ENCODE data around the gene CTCF.

CTCF gene

DNA sequence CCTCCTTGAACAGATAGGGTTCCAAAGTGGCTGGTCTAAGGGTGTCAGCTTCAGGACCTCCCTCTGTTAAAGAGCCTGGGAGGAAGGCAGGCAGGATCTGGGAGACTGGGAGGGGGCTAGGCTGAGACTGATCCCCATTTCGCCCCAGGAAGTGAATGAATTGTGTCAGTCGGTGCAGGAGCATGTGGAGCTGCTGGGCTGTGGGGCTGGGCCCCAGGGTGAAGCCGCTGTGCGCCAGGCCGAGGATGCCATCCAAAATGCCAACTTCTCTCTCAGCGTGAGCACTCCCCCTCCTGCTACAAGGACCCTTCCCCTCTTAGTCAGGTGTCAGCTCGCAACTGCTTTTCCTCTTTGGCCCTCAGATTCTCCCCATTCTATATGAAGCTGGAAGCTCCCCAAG, 88.7 kb downstream of the CTCF start:
- no peak for DNase-seq (ENCODE audit: low read depth in 2 of 2, low spot score in 1 of 2)

GRCh38 chr16:67651847-67652246, 89.5 kb downstream of the CTCF start:
- DNase-seq (ENCODE audit: low read depth in 2 of 2, low spot score in 1 of 2) = no peak

DNA sequence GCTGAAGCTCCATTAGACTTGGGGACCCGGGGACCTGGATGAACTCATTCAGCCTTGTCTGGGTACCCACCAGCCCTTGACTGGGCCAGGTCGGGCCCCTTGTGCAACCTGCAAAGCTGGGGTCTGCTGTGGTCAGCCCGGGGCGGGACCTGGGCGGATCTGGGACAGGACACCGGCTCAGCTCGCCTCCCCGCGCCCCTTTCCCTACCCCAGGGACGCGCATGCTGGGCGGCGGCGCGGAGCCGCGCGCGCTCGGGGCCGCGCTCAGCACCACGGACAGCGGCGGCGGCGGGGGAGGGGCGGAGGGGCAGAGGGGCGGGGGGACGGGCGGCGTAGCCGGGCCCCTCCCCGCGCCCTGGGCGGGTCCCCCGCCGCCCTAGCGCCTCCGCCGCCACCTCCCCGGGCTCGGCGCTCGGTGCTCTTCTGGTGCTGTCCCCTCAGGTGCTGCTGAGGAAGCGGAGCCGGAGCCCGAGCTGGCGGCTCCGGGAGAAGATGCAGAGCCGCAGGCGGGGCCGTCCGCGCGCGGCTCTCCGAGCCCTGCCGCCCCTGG, 90.3 kb downstream of the CTCF start:
- DNase-seq (ENCODE audit: low read depth in 2 of 2, low spot score in 1 of 2) = no peak

DNA sequence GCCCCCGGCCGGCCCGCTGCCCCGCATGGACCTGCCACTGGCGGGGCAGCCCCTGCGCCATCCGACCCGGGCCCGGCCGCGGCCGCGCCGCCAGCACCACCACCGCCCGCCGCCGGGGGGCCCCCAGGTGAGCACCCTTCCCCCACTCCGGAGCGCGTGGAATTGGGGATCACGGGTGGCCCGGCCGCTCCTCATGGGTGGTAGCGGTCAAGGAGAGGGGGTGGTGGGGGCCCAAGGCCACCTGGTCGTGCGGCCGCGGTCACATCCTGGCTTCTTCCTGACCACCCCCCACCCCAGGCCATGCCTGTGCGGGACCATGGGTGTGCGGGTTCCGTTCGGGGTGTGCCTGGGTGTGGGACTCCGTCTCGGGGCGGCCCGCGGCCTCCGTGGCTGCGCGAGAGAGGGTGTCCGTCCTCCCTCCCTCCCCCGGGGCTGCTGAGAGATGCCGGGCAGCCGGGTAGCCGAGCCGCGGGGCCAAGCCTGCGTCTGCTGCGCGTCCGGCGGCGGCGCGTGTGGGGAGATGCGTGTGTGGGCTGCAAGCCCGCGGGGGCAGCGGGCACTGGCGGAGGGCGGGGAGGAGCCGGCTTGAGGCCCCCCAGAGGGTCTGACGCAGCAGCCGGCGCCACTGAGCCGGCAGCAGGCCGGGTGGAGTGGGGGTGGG, 90.9 kb downstream of the CTCF start:
- no peak for DNase-seq (ENCODE audit: low read depth in 2 of 2, low spot score in 1 of 2)

GRCh38 chr16:67653789-67654402, 91.6 kb downstream of the CTCF start:
- DNase-seq (ENCODE audit: low read depth in 2 of 2, low spot score in 1 of 2) = no peak

DNA sequence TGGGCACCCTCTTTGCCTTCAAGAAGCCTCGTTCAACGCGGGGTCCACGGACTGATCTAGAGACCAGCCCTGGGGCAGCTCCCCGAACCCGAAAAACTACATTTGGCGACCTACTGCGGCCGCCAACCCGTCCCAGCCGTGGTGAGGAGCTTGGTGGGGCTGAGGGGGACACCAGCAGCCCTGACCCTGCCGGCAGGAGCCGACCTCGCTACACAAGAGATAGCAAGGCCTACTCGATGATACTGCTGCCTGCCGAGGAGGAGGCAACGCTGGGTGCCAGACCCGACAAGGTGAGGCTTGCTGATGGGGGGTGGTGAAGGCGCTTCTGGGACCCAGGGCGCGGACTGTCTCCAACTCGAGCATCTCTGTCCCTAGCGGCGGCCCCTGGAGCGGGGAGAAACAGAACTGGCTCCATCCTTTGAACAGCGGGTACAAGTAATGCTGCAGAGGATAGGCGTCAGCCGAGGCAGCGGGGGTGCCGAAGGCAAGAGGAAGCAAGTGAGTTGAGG, 92.1 kb downstream of the CTCF start:
- no peak for DNase-seq (ENCODE audit: low read depth in 2 of 2, low spot score in 1 of 2)

DNA sequence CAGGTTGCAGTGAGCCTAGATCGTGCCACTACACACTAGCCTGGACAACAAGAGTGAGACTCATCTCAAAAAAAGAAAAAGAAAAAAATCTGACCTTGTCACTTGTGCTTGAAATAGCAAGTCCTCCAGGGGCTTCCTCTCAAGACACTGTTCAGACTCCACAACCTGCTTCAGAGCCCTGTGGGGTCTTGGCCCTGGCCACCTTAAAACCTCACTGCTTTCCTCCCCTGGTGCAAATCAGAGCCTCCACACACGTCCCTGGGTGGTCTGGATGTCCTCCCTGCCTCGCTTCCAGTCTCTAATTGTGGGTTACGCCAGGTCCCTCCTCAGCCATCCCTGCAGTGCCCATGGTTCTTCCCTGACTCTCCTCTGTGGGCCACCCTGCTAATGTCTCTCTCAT, 93.0 kb downstream of the CTCF start:
- no peak for DNase-seq (ENCODE audit: low read depth in 2 of 2, low spot score in 1 of 2)

DNA sequence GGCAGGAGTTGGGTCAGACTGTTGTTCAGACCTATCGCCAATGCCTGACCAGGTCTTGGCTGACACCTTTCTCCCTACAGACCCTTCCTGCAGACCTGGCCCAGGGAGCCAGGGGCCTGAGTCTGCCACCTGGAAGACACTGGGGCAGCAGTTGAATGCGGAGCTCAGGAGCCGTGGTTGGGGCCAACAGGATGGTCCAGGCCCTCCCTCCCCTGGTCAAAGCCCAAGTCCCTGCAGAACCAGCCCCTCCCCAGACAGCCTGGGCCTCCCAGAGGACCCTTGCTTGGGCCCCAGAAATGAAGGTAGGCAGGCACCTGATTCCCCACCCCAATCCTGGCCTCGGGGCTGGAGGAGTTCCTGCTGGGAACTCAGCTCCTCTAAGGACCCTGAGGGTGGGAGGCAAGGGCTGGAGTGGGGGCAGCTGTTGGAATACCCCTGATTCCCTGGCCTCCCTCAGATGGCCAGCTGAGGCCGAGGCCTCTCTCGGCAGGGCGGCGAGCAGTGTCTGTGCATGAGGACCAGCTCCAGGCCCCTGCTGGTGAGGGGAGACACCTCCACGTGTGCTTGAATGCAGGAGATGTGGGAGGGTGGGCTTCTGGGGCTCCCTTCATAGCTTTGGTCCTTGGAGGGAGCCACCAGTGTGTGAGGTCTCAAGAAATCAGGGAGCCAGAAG, 94.2 kb downstream of the CTCF start:
- no peak for DNase-seq (ENCODE audit: low read depth in 2 of 2, low spot score in 1 of 2)

DNA sequence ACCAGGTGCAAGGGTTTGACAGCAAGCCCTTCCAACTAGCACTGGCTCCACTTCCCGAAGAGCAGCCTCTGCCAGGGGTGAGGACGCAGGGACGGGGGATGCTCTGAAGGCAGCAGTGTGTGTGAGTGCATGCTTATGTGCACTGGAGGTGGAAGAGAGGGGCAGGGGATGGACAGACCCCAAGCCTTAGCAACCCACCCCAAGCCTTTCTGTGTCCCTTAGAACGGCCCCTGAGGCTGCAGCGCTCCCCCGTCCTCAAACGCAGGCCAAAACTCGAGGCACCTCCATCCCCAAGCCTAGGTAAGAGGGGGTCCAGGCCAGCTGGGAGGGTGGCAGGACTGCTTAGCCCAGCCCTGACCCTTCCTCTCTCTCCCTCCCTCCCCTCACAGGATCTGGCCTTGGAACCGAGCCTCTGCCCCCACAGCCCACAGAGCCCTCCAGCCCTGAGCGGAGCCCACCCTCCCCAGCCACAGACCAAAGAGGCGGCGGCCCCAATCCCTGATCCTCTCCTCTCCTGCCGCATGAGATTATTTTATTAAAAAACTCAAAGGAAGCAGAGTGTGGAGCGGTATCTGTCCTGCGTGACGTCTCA, 94.8 kb downstream of the CTCF start:
- no peak for DNase-seq (ENCODE audit: low read depth in 2 of 2, low spot score in 1 of 2)

DNA sequence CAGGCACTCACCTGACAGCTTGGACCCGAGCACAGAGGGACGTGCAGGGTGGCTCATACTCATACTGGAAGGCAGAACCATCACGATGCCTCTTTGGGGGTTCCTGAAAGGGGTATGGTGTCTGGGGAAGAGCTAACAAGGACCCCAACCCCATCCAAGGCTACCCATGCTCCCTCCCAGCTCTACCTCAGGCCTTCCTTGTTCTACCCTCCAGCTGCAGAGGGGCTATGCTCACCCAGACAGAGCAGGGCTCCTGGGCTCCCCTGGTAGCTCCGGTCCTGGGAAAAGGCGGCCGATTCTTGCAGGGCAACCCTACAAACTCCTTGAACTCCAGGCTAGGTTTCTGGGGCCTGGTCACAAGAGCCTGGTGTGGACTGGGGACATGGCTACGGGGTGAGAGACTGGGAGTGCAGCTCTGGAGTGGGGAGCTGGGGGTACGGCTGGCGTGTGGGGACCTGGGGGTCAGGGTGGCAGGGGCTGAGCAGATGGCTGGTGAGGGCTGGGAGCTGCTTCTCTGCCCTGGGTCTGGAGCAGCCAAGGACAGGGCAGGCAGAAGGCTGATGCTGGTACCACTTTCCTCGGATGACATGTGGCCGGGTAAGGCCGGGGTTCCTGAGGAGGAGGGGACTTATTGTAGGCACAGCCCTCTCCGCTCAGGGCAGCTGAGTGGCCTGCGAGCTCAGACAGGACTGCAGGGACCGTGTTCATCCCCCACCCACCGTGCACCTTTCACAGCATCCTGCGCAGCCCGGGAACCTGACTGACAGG, 95.6 kb downstream of the CTCF start:
- DNase-seq (ENCODE audit: low read depth in 2 of 2, low spot score in 1 of 2) = no peak

DNA sequence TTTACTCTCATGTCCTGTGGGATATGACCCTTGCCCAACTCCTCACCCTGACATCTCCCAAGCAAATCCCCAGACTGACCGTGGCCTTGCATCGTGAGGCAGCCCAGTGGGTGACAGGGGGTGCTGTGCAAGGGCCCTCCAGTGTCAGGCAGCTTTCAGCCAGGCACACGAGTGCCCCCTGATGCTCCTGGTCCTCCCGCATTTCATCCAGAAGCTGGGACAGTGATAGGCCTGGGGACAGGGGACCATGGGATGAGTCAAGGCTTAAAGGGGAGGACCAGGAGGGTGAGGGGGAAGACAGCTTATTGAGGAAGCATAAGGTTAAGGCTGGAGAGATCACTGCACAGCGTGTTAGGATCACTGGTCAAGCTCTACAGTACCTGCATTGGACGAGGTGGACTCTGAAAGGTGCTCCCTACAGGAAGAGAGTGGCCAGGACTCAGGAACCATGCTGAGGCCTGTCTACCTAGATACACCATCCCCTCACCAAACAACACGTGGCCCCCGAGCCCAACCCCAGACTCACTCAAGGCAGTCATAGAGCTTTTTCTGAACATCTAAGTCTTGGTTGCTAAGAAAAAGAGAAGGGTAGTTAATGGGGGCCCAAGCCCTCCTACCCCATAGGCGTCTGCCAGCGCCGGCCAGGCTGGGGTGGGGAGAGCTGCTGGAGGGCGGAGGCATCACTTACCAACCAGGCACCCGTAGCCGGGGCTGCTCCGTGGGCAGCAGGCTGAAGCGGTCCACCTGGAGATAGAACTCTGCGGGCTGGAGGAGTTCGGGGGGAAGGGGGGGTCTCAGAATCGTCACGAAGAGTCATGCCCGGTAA, 96.7 kb downstream of the CTCF start:
- no peak for DNase-seq (ENCODE audit: low read depth in 2 of 2, low spot score in 1 of 2)

DNA sequence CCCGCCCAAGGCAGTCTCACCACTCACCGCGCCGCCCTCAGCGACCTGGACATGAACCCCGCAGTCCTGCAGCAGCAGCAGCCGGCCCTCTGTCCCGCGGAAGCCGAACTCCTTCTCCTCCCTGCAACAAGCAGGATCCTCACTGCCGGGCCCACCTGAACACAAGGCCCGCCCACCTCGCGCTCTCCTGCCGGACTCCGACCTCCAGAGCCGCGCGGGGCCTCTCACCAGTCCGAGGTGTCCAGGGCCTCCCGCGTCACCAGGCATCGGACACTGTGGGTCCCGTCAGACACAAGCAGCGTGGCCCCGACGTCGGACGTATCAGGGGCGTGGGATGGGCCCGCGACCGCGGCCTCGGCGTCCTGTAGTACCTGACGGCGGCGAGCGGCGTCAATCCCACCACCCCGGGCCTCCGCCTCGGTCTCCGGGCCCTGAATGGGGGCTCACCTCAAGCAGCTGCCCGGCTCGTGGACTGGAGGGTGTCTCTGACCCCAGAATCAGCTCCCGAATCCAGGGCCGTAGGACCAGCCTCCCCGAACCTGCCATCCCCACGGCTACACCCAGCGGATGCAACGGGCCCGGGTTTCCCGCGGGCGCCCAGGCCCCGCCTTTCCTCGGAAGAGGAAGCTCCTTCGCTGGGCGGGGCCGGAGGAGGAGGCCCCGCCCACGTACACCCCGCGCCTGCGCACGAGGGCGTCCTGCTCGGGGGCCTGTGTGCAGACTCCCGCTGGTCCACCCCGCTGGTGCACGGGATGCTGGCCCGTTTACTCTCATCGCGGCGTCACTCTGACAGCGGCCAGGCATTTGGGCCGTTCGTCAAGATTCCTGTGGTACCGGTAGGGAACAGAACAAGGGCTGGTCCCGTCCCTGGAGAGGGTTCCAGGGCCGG, 97.6 kb downstream of the CTCF start, which contains the start of gene ACD:
ACD (minus strand) TSS at position 586 of the 889 bp plus-strand sequence; CDS start at position 546, 40 bp downstream.
- DNase-seq (ENCODE audit: low read depth in 2 of 2, low spot score in 1 of 2) = peak; percentile 76 to 85

DNA sequence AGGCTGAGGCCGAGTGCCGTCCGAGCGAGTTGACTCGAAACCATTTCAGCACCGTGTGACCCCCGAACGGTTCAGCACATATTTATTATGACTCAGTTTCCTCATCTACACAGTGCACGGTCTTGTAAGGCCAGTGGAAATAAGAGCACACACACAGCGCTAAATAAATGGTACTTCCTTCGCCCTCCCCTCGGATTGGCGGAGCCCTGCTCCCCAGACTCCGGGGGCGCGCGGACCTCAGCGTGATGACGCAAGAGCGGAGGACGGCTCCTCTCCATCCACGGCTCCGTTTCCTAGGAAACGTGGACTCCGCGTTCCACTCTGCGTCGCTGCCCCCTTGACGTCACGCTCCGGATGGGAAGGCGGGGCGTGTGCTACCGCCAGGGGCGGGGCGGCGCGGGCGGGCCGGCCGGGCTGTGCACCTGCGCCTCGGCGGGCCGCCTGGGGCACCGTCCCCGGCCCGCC, 98.3 kb downstream of the CTCF start, which contains the start of gene PARD6A:
PARD6A (plus strand) TSS at position 397 of the 465 bp plus-strand sequence. CDS start 79 bp downstream, outside the sequence.
- peak; percentile 75 to 86 for DNase-seq (ENCODE audit: low read depth in 2 of 2, low spot score in 1 of 2)

GRCh38 chr16:67661101-67661761, 98.9 kb downstream of the CTCF start:
- DNase-seq (ENCODE audit: low read depth in 2 of 2, low spot score in 1 of 2) = no peak

DNA sequence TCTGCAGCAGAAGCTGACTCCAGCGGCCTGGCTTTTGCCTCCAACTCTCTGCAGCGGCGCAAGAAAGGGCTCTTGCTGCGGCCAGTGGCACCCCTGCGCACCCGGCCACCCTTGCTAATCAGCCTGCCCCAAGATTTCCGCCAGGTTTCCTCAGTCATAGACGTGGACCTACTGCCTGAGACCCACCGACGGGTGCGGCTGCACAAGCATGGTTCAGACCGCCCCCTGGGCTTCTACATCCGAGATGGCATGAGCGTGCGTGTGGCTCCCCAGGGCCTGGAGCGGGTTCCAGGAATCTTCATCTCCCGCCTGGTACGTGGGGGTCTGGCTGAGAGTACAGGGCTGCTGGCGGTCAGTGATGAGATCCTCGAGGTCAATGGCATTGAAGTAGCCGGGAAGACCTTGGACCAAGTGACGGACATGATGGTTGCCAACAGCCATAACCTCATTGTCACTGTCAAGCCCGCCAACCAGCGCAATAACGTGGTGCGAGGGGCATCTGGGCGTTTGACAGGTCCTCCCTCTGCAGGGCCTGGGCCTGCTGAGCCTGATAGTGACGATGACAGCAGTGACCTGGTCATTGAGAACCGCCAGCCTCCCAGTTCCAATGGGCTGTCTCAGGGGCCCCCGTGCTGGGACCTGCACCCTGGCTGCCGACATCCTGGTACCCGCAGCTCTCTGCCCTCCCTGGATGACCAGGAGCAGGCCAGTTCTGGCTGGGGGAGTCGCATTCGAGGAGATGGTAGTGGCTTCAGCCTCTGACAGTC, 99.7 kb downstream of the CTCF start:
- DNase-seq (ENCODE audit: low read depth in 2 of 2, low spot score in 1 of 2) = no peak

- no peak for DNase-seq (ENCODE audit: low read depth in 2 of 2, low spot score in 1 of 2)
These were observed 100.3 kb downstream of the CTCF start for GRCh38 chr16:67662653-67663010.

DNA sequence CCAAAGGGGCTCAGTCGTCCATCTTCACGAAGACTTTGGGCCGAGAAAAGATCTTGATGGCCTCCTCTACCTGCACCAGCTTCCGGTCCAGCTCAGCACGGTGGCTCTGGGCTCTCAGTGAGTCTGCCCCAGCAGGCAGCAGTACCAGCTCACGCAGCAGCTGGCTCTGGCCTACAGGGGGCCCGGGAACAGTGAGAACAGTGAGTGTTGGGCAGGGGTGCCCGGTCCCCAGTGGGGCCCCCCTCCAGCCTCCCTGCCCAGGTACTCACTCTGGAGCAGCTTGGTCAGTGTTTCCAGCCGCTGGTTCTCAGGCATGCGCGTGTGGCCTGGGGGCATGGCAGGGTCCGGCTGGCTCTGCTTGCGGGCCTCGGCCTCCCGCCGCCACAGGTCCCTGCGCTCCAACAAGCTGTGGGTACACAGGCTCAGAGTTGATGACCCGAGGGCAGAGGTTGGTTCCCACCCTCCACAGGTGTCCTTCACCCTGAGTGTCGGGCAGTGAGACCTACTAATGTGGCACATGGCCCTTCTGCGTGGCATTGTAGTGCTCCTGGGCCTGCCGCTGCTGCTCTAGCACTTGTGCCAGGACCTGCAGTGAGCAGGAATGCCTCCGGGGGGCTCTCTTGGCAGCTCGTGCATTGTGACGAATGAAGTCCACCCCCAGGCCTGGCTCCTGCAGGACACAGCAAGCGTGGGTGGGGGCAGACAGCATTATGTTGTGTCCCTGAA, 101.0 kb downstream of the CTCF start:
- no peak for DNase-seq (ENCODE audit: low read depth in 2 of 2, low spot score in 1 of 2)
